Hair follicle dermal papilla cell (primary cell): ENCODE measurements around the gene SRY. TPM values are rescaled to one million over a fixed set of nuclear protein-coding genes. Genes with fewer than 3 reads are reported as not detected.

Source experiments
- small RNA-seq: library from RNA; depleted of rRNA; stranded (forward); fragments of <200 nt; gene quantifications from one replicate; pipeline ENCODE3, GENCODE V24; 2012
- total RNA-seq: library from RNA; depleted of rRNA; stranded (reverse); fragments of >200 nt; gene quantifications from 2 replicates; pipeline ENCODE4 v1.2.3, GENCODE V29; 2012

The SRY gene
- not detected in 2 replicates for total RNA-seq

DNA sequence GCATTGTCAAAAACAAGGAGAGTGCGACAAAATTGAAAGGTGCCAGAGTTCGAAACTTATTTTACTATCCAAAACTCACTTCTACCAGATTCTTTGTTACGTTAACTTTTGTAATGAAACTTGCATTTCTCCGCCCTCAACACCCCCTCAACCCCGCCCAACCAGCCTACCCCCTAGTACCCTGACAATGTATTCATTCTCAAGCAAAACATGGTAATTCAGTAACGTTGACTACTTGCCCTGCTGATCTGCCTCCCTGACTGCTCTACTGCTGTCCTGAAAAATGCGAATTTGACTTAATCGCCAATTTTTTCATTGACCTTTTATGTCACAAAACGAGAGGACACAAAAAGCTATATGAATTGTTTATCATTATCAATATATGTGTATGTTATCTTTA, at the start of gene SRY:
Gene SRY, minus strand, starts transcription at position 83 of the 400 bp plus-strand sequence. Its CDS starts 79 bp downstream, at position 4.

Small RNAs within 50 kb of the gene (small RNA-seq; reads per million reads assigned to genes)
- gene RNU6-1334P = not detected
- gene TOMM22P2 = not detected

Other genes with a start within 250 kb of the SRY start
- gene RPS4Y1, start 53.9 kb upstream of the SRY start, total RNA-seq = 0.12 and 0.49 TPM in 2 replicates
- not detected in 2 replicates for gene ZFY, start 147.7 kb upstream of the SRY start, total RNA-seq